ENCODE results near the gene MCMBP. TPM values are rescaled to one million over a fixed set of nuclear protein-coding genes. Genes with fewer than 3 reads are reported as not detected.

The MCMBP gene
- total RNA-seq, 2 donors from 2014 or later: 90.8 to 99.2 TPM

- ATAC-seq (replicated peaks in 1 of 2) (no peak), DNase-seq (no peak)
- no peak overlapping the region for H3K4me3 Mint-ChIP-seq
- no peaks in the 10 kb centered on the region for H3K9me3 Mint-ChIP-seq
- no peak overlapping the region for H3K27ac Mint-ChIP-seq
- H3K4me1 Mint-ChIP-seq (ENCODE audit: low read depth): peaks cover 26% of the 10 kb centered on the region
- H3K36me3 Mint-ChIP-seq (ENCODE audit: insufficient read depth in 2 of 2): no peaks in the 10 kb centered on the region
- no peaks in the 10 kb centered on the region for H3K27me3 Mint-ChIP-seq (ENCODE audit: low read depth)
These were observed 89.5 kb downstream of the MCMBP start for GRCh38 chr10:119782981-119783664.

GRCh38 chr10:119781498-119781897, 91.1 kb downstream of the MCMBP start:
- H3K36me3 Mint-ChIP-seq (ENCODE audit: insufficient read depth in 2 of 2): no peaks in the 10 kb centered on the region
- ATAC-seq (replicated peaks in 1 of 2) (no peak), DNase-seq (no peak)
- no peaks in the 10 kb centered on the region for H3K9me3 Mint-ChIP-seq
- H3K27ac Mint-ChIP-seq: no peak overlapping the region
- no peak overlapping the region for H3K4me3 Mint-ChIP-seq
- no peaks in the 10 kb centered on the region for H3K27me3 Mint-ChIP-seq (ENCODE audit: low read depth)
- peaks cover 26% of the 10 kb centered on the region for H3K4me1 Mint-ChIP-seq (ENCODE audit: low read depth)

- Mint-ChIP-seq H3K4me1 (ENCODE audit: low read depth) (peaks cover 26% of the 10 kb centered on the region), H3K27ac (no peak overlapping the region), H3K9me3 (no peaks in the 10 kb centered on the region), H3K4me3 (no peak overlapping the region), H3K27me3 (ENCODE audit: low read depth) (no peaks in the 10 kb centered on the region), H3K36me3 (ENCODE audit: insufficient read depth in 2 of 2) (no peaks in the 10 kb centered on the region)
- DNase-seq (no peak), ATAC-seq (replicated peaks in 1 of 2) (no peak)
These were observed 91.7 kb downstream of the MCMBP start for GRCh38 chr10:119780879-119781480.

Other genes starting within 250 kb of the MCMBP start
- gene BAG3, start 221.5 kb downstream of the MCMBP start, total RNA-seq: 10 to 100 TPM; 16.4 to 22.1 TPM
- gene INPP5F, start 146.8 kb downstream of the MCMBP start, total RNA-seq: 10 to 100 TPM; 12.9 to 15.0 TPM
- gene SEC23IP, start 19.9 kb upstream of the MCMBP start, total RNA-seq: 10 to 100 TPM; 47.8 to 57.9 TPM